Liver (tissue), 3 donors: ENCODE measurements around the gene IQSEC1.

Experiments
- CTCF ChIP-seq: fragments of 150-350 bp; IDR thresholded peaks from 2 replicates; pipeline ENCODE4 v1.5.1; 2017; ENCODE audit warnings: improper control_type of control experiment, low read depth, low read length; ENCODE audit not compliant: missing input control
- EGR1 ChIP-seq, 2 donors: IDR thresholded peaks; 2 replicates each; pipeline ENCODE4 v1.6.1; 2016 to 2018; ENCODE audit warnings: antibody characterized with exemption in 2 of 2, low read depth in 2 of 2
- FOXA1 ChIP-seq: IDR thresholded peaks from 2 replicates; pipeline ENCODE4 v1.6.1; 2016; ENCODE audit warnings: antibody characterized with exemption
- GABPA ChIP-seq, 2 donors: IDR thresholded peaks in 1 of 2; conservative IDR thresholded peaks in 1 of 2; 2 replicates each; pipeline ENCODE4 v1.6.1; 2016; ENCODE audit warnings: antibody characterized with exemption in 2 of 2, mild to moderate bottlenecking in 1 of 2, moderate library complexity in 1 of 2
- JUND ChIP-seq, 2 donors: IDR thresholded peaks; 2 replicates each; pipeline ENCODE4 v1.6.1; 2016; ENCODE audit warnings: antibody characterized with exemption in 2 of 2
- MAX ChIP-seq: IDR thresholded peaks from 2 replicates; pipeline ENCODE4 v1.6.1; 2016; ENCODE audit warnings: antibody characterized with exemption
- NR2F2 ChIP-seq: IDR thresholded peaks from 2 replicates; pipeline ENCODE4 v1.6.1; 2016; ENCODE audit warnings: antibody characterized with exemption
- RAD21 ChIP-seq, 2 donors: IDR thresholded peaks; 2 replicates each; pipeline ENCODE4 v1.6.1; 2016; ENCODE audit warnings: antibody characterized with exemption in 2 of 2, mild to moderate bottlenecking in 2 of 2
- RXRA ChIP-seq, 2 donors: IDR thresholded peaks; 2 replicates each; pipeline ENCODE4 v1.6.1; 2017 to 2018; ENCODE audit warnings: antibody characterized with exemption in 2 of 2, mild to moderate bottlenecking in 1 of 2
- SP1 ChIP-seq: IDR thresholded peaks from 2 replicates; pipeline ENCODE4 v1.6.1; 2018; ENCODE audit warnings: antibody characterized with exemption, mild to moderate bottlenecking
- TAF1 ChIP-seq: conservative IDR thresholded peaks from 2 replicates; pipeline ENCODE4 v1.6.1; 2016; ENCODE audit warnings: antibody characterized with exemption, mild to moderate bottlenecking
- TF ChIP-seq, protein P1 (sequence below): IDR thresholded peaks from 2 replicates; pipeline ENCODE4 v1.6.1; 2016; ENCODE audit warnings: antibody characterized with exemption
- TF ChIP-seq, protein P2 (sequence below): IDR thresholded peaks from 2 replicates; pipeline ENCODE4 v1.6.1; 2016; ENCODE audit warnings: antibody characterized with exemption
- TF ChIP-seq, protein P3 (sequence below): IDR thresholded peaks from 2 replicates; pipeline ENCODE4 v1.6.1; 2016; ENCODE audit warnings: antibody characterized with exemption, mild to moderate bottlenecking
- donor health status: healthy.
- donor health status: healthy.

GRCh38 chr3:13054341-13055285 lies 18.6 kb downstream of the IQSEC1 start:
- TF ChIP-seq CTCF (no peak), SP1 (no peak), JUND (IDR thresholded peaks at IDR 0.05) (no peak), MAX (no peak), EGR1 (IDR thresholded peaks at IDR 0.05; ENCODE audit: low read depth in 2 of 2) (no peak), RXRA (IDR thresholded peaks at IDR 0.05) (no peak), RAD21 (IDR thresholded peaks at IDR 0.05) (no peak), TAF1 (no peak), GABPA (IDR thresholded peaks at IDR 0.05 in 1 of 2, conservative IDR thresholded peaks at IDR 0.05 in 1 of 2) (no peak), NR2F2 (no peak), FOXA1 (no peak)
- TF ChIP-seq, protein P1, sequence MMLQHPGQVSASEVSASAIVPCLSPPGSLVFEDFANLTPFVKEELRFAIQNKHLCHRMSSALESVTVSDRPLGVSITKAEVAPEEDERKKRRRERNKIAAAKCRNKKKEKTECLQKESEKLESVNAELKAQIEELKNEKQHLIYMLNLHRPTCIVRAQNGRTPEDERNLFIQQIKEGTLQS, result no peak
- TF ChIP-seq, protein P2, sequence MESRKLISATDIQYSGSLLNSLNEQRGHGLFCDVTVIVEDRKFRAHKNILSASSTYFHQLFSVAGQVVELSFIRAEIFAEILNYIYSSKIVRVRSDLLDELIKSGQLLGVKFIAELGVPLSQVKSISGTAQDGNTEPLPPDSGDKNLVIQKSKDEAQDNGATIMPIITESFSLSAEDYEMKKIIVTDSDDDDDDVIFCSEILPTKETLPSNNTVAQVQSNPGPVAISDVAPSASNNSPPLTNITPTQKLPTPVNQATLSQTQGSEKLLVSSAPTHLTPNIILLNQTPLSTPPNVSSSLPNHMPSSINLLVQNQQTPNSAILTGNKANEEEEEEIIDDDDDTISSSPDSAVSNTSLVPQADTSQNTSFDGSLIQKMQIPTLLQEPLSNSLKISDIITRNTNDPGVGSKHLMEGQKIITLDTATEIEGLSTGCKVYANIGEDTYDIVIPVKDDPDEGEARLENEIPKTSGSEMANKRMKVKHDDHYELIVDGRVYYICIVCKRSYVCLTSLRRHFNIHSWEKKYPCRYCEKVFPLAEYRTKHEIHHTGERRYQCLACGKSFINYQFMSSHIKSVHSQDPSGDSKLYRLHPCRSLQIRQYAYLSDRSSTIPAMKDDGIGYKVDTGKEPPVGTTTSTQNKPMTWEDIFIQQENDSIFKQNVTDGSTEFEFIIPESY, result no peak
- TF ChIP-seq, protein P3, sequence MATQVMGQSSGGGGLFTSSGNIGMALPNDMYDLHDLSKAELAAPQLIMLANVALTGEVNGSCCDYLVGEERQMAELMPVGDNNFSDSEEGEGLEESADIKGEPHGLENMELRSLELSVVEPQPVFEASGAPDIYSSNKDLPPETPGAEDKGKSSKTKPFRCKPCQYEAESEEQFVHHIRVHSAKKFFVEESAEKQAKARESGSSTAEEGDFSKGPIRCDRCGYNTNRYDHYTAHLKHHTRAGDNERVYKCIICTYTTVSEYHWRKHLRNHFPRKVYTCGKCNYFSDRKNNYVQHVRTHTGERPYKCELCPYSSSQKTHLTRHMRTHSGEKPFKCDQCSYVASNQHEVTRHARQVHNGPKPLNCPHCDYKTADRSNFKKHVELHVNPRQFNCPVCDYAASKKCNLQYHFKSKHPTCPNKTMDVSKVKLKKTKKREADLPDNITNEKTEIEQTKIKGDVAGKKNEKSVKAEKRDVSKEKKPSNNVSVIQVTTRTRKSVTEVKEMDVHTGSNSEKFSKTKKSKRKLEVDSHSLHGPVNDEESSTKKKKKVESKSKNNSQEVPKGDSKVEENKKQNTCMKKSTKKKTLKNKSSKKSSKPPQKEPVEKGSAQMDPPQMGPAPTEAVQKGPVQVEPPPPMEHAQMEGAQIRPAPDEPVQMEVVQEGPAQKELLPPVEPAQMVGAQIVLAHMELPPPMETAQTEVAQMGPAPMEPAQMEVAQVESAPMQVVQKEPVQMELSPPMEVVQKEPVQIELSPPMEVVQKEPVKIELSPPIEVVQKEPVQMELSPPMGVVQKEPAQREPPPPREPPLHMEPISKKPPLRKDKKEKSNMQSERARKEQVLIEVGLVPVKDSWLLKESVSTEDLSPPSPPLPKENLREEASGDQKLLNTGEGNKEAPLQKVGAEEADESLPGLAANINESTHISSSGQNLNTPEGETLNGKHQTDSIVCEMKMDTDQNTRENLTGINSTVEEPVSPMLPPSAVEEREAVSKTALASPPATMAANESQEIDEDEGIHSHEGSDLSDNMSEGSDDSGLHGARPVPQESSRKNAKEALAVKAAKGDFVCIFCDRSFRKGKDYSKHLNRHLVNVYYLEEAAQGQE, result no peak
